K562 (cell line): Measurements from ENCODE around the gene CELA3B. TPM values are rescaled to one million over a fixed set of nuclear protein-coding genes. Genes with fewer than 3 reads are reported as not detected.

Experiments
- ATAC-seq: fragments of 200-7000 bp; cut with Tn5 transposase; 3 replicates; pipeline ENCODE4 v1.9.1; 2020; ENCODE audit warnings: moderate library complexity
- BruUV-seq: library from RNA; stranded (reverse); fragments of 400-500 nt; replicated peaks from 2 replicates; lab custom pipeline; 2021; lab: Mats Ljungman, UMichigan
- CTCF ChIA-PET: fragments of 300-600 bp; formaldehyde crosslinking; extraction: SDS; loops from one replicate; lab custom pipeline; 2021; ENCODE audit warnings: low intra/inter-chr PET ratio; lab: Yijun Ruan, JAX
- POLR2A ChIA-PET: fragments of 300-600, 350-650 bp; sonication (Branson Sonifier 250); formaldehyde crosslinking; extraction: SDS; loops from one replicate; lab custom pipeline; 2021; ENCODE audit warnings: antibody characterized with exemption, inconsistent platforms; lab: Yijun Ruan, JAX
- DNase-seq, 4 experiments: peaks; one replicate each; pipeline versions ENCODE4 v3.0.0 to v3.0.0-alpha.2; 2011 to 2018; ENCODE audit warnings: low spot score in 3 of 4, mixed read lengths in 3 of 4; ENCODE audit errors: extremely low read depth in 1 of 4
- FAIRE-seq: peaks from 2 replicates; lab custom pipeline; 2011; peaks lifted over from hg19 to GRCh38; lab: Jason Lieb, UNC
- H2AFZ ChIP-seq: 2 replicates; pipeline ENCODE4 v1.6.0; 2011; ENCODE audit warnings: low read depth, low read length, control low read depth, inconsistent platforms
- H3K27ac ChIP-seq: fragments of 200-600 bp; 3 replicates; pipeline ENCODE4 v1.8.0; 2011; ENCODE audit warnings: low read depth, mild to moderate bottlenecking, control low read depth, inconsistent platforms, low read length, moderate library complexity, mixed read lengths; ENCODE audit errors: extremely low read depth
- H3K27me3 ChIP-seq, 2 experiments: fragments of 300-600 bp in 1 of 2; 2 replicates in 1 of 2; 3 replicates in 1 of 2; pipeline versions ENCODE4 v1.6.0 to v1.8.0; 2011; ENCODE audit warnings: inconsistent platforms in 2 of 2, low read length in 2 of 2, mild to moderate bottlenecking in 1 of 2, mixed read lengths in 1 of 2, moderate library complexity in 1 of 2; ENCODE audit not compliant: control insufficient read depth in 2 of 2, insufficient read depth in 2 of 2
- H3K36me3 ChIP-seq: fragments of 300-600 bp; 3 replicates; pipeline ENCODE4 v1.8.0; 2011; ENCODE audit warnings: mild to moderate bottlenecking, low read length, inconsistent platforms; ENCODE audit not compliant: control insufficient read depth, insufficient read depth
- H3K4me1 ChIP-seq, 2 experiments: fragments of 200-600 bp in 1 of 2; replicated peaks in 1 of 2; 2 replicates in 1 of 2; 3 replicates in 1 of 2; pipeline versions ENCODE4 v1.5.1 to v1.8.0; 2011; ENCODE audit warnings: inconsistent platforms in 2 of 2, low read length in 2 of 2, mild to moderate bottlenecking in 1 of 2, mixed read lengths in 1 of 2, moderate library complexity in 1 of 2; ENCODE audit not compliant: control insufficient read depth in 2 of 2, insufficient read depth in 2 of 2
- H3K4me2 ChIP-seq: 2 replicates; pipeline ENCODE4 v1.6.1; 2011; ENCODE audit warnings: low read length, control low read depth, inconsistent platforms, mixed read lengths; ENCODE audit not compliant: insufficient read depth
- H3K4me3 ChIP-seq: fragments of 200-600 bp; sonication (generic), shearing (Covaris generic); 2 replicates; pipeline ENCODE4 v1.5.1; 2016; ENCODE audit warnings: control low read depth, inconsistent platforms
- H3K79me2 ChIP-seq: fragments of 200-600 bp; 3 replicates; pipeline ENCODE4 v1.8.0; 2011; ENCODE audit warnings: low read length, inconsistent platforms; ENCODE audit not compliant: control insufficient read depth, insufficient read depth
- H3K9ac ChIP-seq, 2 experiments: 2 replicates each; pipeline versions ENCODE4 v1.6.0 to v1.6.1; 2011; ENCODE audit warnings: low read depth in 2 of 2, low read length in 2 of 2, control low read depth in 1 of 2, inconsistent platforms in 1 of 2, mild to moderate bottlenecking in 1 of 2, mixed read lengths in 1 of 2; ENCODE audit not compliant: insufficient read depth in 1 of 2
- H3K9me1 ChIP-seq: one replicate; pipeline ENCODE4 v1.6.0; 2011; ENCODE audit warnings: inconsistent platforms, mild to moderate bottlenecking, low read length, moderate library complexity; ENCODE audit not compliant: control insufficient read depth, insufficient read depth
- H3K9me3 ChIP-seq: replicated peaks from 2 replicates; pipeline ENCODE4 v1.5.1; 2011; ENCODE audit warnings: low read depth, low read length, inconsistent platforms; ENCODE audit not compliant: control insufficient read depth, insufficient read depth
- H4K20me1 ChIP-seq: replicated peaks from 2 replicates; pipeline ENCODE4 v1.6.1; 2011; ENCODE audit warnings: low read length, inconsistent platforms, mixed read lengths; ENCODE audit not compliant: control insufficient read depth, insufficient read depth
- CAMTA2 ChIP-seq: fragments of 250-450 bp; sonication (Bioruptor Pico); conservative IDR thresholded peaks from 2 replicates; pipeline ENCODE4 v1.5.1; 2022
- KLF13 ChIP-seq: fragments of 450-650 bp; IDR thresholded peaks from 2 replicates; pipeline ENCODE4 v1.6.1; 2016; ENCODE audit warnings: missing genetic modification characterization, low read depth, mild to moderate bottlenecking, missing compliant biosample characterization, moderate library complexity, borderline replicate concordance
- MTA1 ChIP-seq: fragments of 450-650 bp; IDR thresholded peaks from 2 replicates; pipeline ENCODE4 v1.6.1; 2017; ENCODE audit warnings: borderline replicate concordance
- U2AF2 ChIP-seq: fragments of 200-400 bp; formaldehyde crosslinking; optimal IDR thresholded peaks from 2 replicates; pipeline ENCODE3; 2017; ENCODE audit warnings: low read depth, mild to moderate bottlenecking, low read length
- WGBS: fragments of 100-300 bp; shearing (Covaris generic); methylation state at CpG from one replicate; pipeline ENCODE4 v1.1.6; 2016; ENCODE audit warnings: low coverage, mixed read lengths; ENCODE audit not compliant: insufficient coverage; ENCODE audit errors: missing lambda C conversion rate; 5-methylcytosine and 5-hydroxymethylcytosine counted together
- in situ Hi-C: fragments of 300-500 bp; cut with MboI; formaldehyde crosslinking; loops from 4 replicates; pipeline ENCODE4 v1.15.0; 2018; ENCODE audit warnings: inconsistent platforms, mixed read lengths
- intact Hi-C: fragments of 100-400 bp; cut with micrococcal nuclease; formaldehyde crosslinking; loops from 2 replicates; pipeline ENCODE4 v1.14.2; 2022
- polyA plus RNA-seq, 8 experiments: library from polyadenylated mRNA; depleted of rRNA in 4 of 8; stranded (reverse) in 5 of 8; unstranded in 3 of 8; fragments of >200 nt; fragmentation: Nextera tagmentation in 2 of 8; fragmentation: Illumina TruSeq in 1 of 8; extraction: Ambion mirVana in 2 of 8; extraction: Trizol in 1 of 8; gene quantifications; 2 replicates each; pipeline versions ENCODE4 v1.2.1 to v1.2.3, GENCODE V29; 2011 to 2014; ENCODE audit warnings: inconsistent platforms in 1 of 8, missing spikeins in 1 of 8
- total RNA-seq, 7 experiments: library from RNA; depleted of rRNA in 6 of 7; stranded (reverse); fragments of >200 nt in 6 of 7; fragmentation: Illumina TruSeq in 2 of 7; extraction: Trizol in 2 of 7; gene quantifications; 2 replicates each; pipeline versions ENCODE4 v1.2.1 to v1.2.3, GENCODE V29; 2011 to 2021; ENCODE audit warnings: low replicate concordance in 1 of 7
- TF ChIP-seq, protein P1 (sequence below), 2 experiments: fragments of 450-650 bp in 1 of 2; sonication (generic) in 1 of 2; formaldehyde crosslinking in 1 of 2; IDR thresholded peaks; 2 replicates each; pipeline versions ENCODE4 v1.7.1 to v1.9.0; 2016 to 2022; ENCODE audit warnings: inconsistent platforms in 1 of 2, mild to moderate bottlenecking in 1 of 2, missing genetic modification reagents in 1 of 2
- TF ChIP-seq, protein P2 (sequence below): fragments of 450-650 bp; conservative IDR thresholded peaks from 2 replicates; pipeline ENCODE4 v1.6.1; 2016; ENCODE audit warnings: missing genetic modification characterization, low read depth, mild to moderate bottlenecking, missing compliant biosample characterization, moderate library complexity

CELA3B gene
- total and polyA plus RNA-seq, 9 of the 15 experiments (the other 6 are each of a cell fraction or from before 2014, with no cell fraction given): 3.1 TPM; not detected in 8

DNA sequence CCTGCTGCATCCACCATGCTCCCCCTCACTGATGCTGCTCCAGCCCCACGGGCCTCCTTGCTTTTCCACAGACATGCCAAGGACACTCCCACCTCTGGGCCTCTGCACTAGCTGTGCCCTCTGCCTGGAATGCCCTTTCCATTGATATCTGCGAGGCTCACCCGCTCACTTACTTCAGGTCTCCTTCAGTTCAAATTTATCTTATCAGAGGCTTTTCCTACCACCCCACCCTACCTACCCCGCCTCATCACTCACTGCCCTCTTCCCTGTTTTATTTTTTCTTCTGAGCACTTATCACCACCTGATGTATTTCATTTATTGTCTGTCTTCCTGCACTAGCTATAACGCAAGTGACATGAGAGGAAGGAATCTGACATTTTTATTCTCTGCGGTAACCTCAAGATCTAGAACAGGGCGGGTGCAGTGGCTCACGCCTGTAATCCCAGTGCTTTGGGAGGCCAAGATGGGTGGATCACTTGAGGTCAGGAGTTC is 46.7 kb upstream of the CELA3B start:
- in situ Hi-C loops: no loop called here
- no peaks in the 10 kb centered on the region for H3K9me1 ChIP-seq
- H3K36me3 ChIP-seq: peaks cover 48% of the 10 kb centered on the region
- no peaks in the 10 kb centered on the region for H3K9me3 ChIP-seq
- peak overlapping the region in 1 of 2 experiments; percentile 1; a peak in 1 of 4 replicates for H3K9ac ChIP-seq
- H3K27ac ChIP-seq: 0 out of 3 replicates have a peak overlapping the region, but pooled peaks have one; percentile 9
- no peak overlapping the region for H3K4me2 ChIP-seq
- ATAC-seq: no peak
- peaks cover 50 to 64% of the 10 kb centered on the region in 2 experiments for H3K4me1 ChIP-seq
- POLR2A ChIA-PET: interaction anchor here (0.6 to 1.2 kb wide), 2 partner anchors 23 to 291 kb away, joined by 3 read pairs; no protein-coding TSS in a partner anchor
- intact Hi-C loops: no loop called here
- H3K27me3 ChIP-seq: no peaks in the 10 kb centered on the region
- no peak for DNase-seq
- H4K20me1 ChIP-seq: peaks cover 8% of the 10 kb centered on the region; the same call in 1 of the 2 replicates
- CTCF ChIA-PET: no interaction called here
- 39% methylated on average over 8 of the region's 8 CpGs for WGBS
- FAIRE-seq: no peak
- BruUV-seq: TSS peak; percentile 16
- H3K79me2 ChIP-seq: peaks cover 82% of the 10 kb centered on the region
- no peak overlapping the region for H3K4me3 ChIP-seq
- H2AFZ ChIP-seq: no peak overlapping the region
- TF ChIP-seq, protein P1, sequence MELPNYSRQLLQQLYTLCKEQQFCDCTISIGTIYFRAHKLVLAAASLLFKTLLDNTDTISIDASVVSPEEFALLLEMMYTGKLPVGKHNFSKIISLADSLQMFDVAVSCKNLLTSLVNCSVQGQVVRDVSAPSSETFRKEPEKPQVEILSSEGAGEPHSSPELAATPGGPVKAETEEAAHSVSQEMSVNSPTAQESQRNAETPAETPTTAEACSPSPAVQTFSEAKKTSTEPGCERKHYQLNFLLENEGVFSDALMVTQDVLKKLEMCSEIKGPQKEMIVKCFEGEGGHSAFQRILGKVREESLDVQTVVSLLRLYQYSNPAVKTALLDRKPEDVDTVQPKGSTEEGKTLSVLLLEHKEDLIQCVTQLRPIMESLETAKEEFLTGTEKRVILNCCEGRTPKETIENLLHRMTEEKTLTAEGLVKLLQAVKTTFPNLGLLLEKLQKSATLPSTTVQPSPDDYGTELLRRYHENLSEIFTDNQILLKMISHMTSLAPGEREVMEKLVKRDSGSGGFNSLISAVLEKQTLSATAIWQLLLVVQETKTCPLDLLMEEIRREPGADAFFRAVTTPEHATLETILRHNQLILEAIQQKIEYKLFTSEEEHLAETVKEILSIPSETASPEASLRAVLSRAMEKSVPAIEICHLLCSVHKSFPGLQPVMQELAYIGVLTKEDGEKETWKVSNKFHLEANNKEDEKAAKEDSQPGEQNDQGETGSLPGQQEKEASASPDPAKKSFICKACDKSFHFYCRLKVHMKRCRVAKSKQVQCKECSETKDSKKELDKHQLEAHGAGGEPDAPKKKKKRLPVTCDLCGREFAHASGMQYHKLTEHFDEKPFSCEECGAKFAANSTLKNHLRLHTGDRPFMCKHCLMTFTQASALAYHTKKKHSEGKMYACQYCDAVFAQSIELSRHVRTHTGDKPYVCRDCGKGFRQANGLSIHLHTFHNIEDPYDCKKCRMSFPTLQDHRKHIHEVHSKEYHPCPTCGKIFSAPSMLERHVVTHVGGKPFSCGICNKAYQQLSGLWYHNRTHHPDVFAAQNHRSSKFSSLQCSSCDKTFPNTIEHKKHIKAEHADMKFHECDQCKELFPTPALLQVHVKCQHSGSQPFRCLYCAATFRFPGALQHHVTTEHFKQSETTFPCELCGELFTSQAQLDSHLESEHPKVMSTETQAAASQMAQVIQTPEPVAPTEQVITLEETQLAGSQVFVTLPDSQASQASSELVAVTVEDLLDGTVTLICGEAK (IDR thresholded peaks at IDR 0.05): no peak
- TF ChIP-seq, protein P1 (CRISPR knock-in tag; IDR thresholded peaks at IDR 0.05): no peak
- no peak for TF ChIP-seq CAMTA2 (CRISPR knock-in tag)
- TF ChIP-seq, protein P2, sequence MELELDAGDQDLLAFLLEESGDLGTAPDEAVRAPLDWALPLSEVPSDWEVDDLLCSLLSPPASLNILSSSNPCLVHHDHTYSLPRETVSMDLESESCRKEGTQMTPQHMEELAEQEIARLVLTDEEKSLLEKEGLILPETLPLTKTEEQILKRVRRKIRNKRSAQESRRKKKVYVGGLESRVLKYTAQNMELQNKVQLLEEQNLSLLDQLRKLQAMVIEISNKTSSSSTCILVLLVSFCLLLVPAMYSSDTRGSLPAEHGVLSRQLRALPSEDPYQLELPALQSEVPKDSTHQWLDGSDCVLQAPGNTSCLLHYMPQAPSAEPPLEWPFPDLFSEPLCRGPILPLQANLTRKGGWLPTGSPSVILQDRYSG: no peak
- TF ChIP-seq KLF13 (tag): no peak
- TF ChIP-seq U2AF2: no peak
- no peak for TF ChIP-seq MTA1
